Activated T-cell treated with anti-CD3 and anti-CD28 coated beads, Interleukin-2, amount 50 U/mL, for 24 hours (primary cell): Measurements from ENCODE around the gene PALD1.

ENCODE experiments used
- DNase-seq: peaks from one replicate; pipeline ENCODE4 v3.0.0-alpha.2; 2020
- H3K27ac Mint-ChIP-seq: 2 replicates; pipeline ENCODE4 v1.8.0; 2020; ENCODE audit warnings: mild to moderate bottlenecking, mixed read lengths
- H3K27me3 Mint-ChIP-seq: 2 replicates; pipeline ENCODE4 v1.8.0; 2020; ENCODE audit warnings: mixed read lengths
- H3K36me3 Mint-ChIP-seq: 2 replicates; pipeline ENCODE4 v1.8.0; 2020; ENCODE audit warnings: low read depth, mixed read lengths
- H3K4me1 Mint-ChIP-seq: 2 replicates; pipeline ENCODE4 v1.8.0; 2020; ENCODE audit warnings: low read depth, mixed read lengths
- H3K4me3 Mint-ChIP-seq: 2 replicates; pipeline ENCODE4 v1.8.0; 2020; ENCODE audit warnings: mild to moderate bottlenecking, moderate library complexity, mixed read lengths
- H3K9me3 Mint-ChIP-seq: 2 replicates; pipeline ENCODE4 v1.8.0; 2020; ENCODE audit warnings: mixed read lengths

PALD1 gene

DNA sequence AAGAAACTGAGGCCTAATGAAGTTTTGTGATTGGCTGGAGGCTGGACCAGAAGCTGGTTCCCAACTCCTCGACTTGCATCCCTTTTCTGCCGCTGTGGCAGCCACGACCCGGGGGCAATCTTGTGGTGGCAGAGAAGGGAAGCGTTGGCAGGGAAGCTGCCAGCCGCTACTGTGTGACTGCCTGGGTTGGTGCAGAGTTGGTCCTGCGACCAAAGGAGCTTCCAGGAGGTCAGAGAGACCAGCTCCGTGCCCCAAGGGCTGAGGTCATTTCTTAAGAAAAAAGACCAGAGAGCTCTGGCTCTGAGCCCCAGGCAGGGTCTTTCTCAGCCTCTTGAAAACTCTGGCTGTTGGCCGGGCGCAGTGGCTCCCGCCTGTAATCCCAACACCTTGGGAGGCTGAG, 76.8 kb downstream of the PALD1 start:
- Mint-ChIP-seq H3K4me1 (peaks cover 15% of the 10 kb centered on the region), H3K9me3 (no peaks in the 10 kb centered on the region), H3K36me3 (no peaks in the 10 kb centered on the region), H3K27ac (no peak overlapping the region), H3K27me3 (no peaks in the 10 kb centered on the region), H3K4me3 (no peak overlapping the region)
- DNase-seq = no peak

DNA sequence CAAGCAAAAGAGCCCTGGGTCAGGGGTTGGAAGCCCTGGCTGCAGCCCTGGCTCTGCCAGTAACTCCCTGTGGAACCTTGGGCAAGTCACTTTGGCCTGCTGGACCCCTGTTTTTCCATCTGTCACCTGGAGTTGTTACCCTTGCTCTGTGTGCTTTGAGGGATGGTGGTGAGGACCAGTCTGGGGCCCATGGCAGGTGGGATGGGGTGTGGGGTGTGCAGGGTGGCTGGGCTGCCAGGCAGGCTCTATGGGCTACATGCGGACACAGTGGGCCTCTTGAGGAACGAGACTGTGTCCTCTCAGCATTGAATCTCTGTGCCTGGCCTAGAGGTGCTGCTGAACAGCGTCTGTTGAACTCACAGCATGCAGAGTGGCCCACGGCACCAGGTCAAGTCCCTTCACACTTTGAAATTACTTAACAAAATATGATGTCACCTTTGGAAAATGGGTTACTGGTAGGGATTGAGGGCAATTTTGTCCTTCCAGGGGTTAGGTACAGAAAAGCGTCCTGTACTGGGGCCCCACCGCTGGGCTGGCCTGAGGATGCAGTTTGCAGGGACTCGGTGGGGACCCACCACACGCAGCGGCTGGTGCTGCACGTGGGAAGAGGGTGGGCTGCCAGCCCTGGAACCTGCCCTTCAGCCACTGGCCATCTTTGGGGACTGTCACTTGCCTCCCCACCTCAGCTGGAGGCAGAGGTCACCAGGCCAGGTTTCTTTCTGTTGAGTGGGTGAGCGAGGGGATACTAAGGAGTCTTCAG, 78.7 kb downstream of the PALD1 start:
- no peaks in the 10 kb centered on the region for H3K36me3 Mint-ChIP-seq
- no peaks in the 10 kb centered on the region for H3K27me3 Mint-ChIP-seq

DNA sequence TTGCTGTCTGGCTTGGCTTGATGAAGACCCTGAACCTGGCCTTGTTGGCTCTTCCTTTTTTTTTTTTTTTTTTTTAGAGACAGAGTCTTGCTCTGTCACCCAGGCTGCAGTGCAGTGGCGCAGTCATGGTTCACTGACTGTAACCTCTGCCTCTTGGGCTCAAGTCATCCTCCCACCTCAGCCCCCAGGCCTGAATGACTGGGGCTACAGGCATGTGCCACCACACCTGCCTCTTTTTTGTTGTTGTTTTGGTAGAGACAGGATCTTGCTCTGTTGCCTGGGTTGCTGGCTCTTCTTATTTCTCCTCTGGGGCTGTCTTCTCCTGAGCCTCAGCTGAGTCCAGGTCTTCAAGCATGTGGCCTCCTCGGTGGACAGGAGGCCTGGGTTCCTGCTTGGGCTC, 79.3 kb downstream of the PALD1 start:
- H3K4me3 Mint-ChIP-seq = no peak overlapping the region
- no peaks in the 10 kb centered on the region for H3K36me3 Mint-ChIP-seq
- no peaks in the 10 kb centered on the region for H3K27me3 Mint-ChIP-seq

More for the DNA sequence above, 78.7 kb downstream of the PALD1 start:
- DNase-seq = no peak
- Mint-ChIP-seq H3K4me3 (no peak overlapping the region), H3K9me3 (no peaks in the 10 kb centered on the region), H3K27ac (no peak overlapping the region), H3K4me1 (peaks cover 15% of the 10 kb centered on the region)

GRCh38 chr10:70558295-70558694, 79.7 kb downstream of the PALD1 start:
- peaks cover 15% of the 10 kb centered on the region for H3K4me1 Mint-ChIP-seq
- no peak overlapping the region for H3K4me3 Mint-ChIP-seq
- no peak overlapping the region for H3K27ac Mint-ChIP-seq
- no peaks in the 10 kb centered on the region for H3K36me3 Mint-ChIP-seq
- no peak for DNase-seq
- H3K9me3 Mint-ChIP-seq = no peaks in the 10 kb centered on the region
- H3K27me3 Mint-ChIP-seq = no peaks in the 10 kb centered on the region

More for the DNA sequence above, 79.3 kb downstream of the PALD1 start:
- DNase-seq = no peak
- Mint-ChIP-seq H3K27ac (no peak overlapping the region), H3K4me1 (peaks cover 15% of the 10 kb centered on the region), H3K9me3 (no peaks in the 10 kb centered on the region)

GRCh38 chr10:70558871-70559810, 80.6 kb downstream of the PALD1 start:
- Mint-ChIP-seq H3K4me3 (peak overlapping the region; percentile 74), H3K4me1 (peaks cover 15% of the 10 kb centered on the region)

GRCh38 chr10:70559861-70560260, 81.3 kb downstream of the PALD1 start:
- Mint-ChIP-seq H3K27me3 (no peaks in the 10 kb centered on the region), H3K36me3 (no peaks in the 10 kb centered on the region), H3K27ac (no peak overlapping the region), H3K4me3 (no peak overlapping the region), H3K4me1 (peaks cover 15% of the 10 kb centered on the region), H3K9me3 (no peaks in the 10 kb centered on the region)
- no peak for DNase-seq

More at GRCh38 chr10:70558871-70559810, 80.6 kb downstream of the PALD1 start:
- peak; percentile 79 for DNase-seq
- Mint-ChIP-seq H3K27ac (peak overlapping the region; percentile 71), H3K9me3 (no peaks in the 10 kb centered on the region), H3K36me3 (no peaks in the 10 kb centered on the region), H3K27me3 (no peaks in the 10 kb centered on the region)

GRCh38 chr10:70560511-70560941, 82.0 kb downstream of the PALD1 start:
- Mint-ChIP-seq H3K9me3 (no peaks in the 10 kb centered on the region), H3K4me3 (no peak overlapping the region), H3K36me3 (no peaks in the 10 kb centered on the region), H3K27me3 (no peaks in the 10 kb centered on the region), H3K27ac (no peak overlapping the region), H3K4me1 (peaks cover 15% of the 10 kb centered on the region)
- no peak for DNase-seq

GRCh38 chr10:70561070-70561469, 82.5 kb downstream of the PALD1 start:
- peaks cover 15% of the 10 kb centered on the region for H3K4me1 Mint-ChIP-seq
- H3K27me3 Mint-ChIP-seq = no peaks in the 10 kb centered on the region
- no peak overlapping the region for H3K4me3 Mint-ChIP-seq
- H3K36me3 Mint-ChIP-seq = no peaks in the 10 kb centered on the region
- no peak for DNase-seq
- no peaks in the 10 kb centered on the region for H3K9me3 Mint-ChIP-seq
- no peak overlapping the region for H3K27ac Mint-ChIP-seq

DNA sequence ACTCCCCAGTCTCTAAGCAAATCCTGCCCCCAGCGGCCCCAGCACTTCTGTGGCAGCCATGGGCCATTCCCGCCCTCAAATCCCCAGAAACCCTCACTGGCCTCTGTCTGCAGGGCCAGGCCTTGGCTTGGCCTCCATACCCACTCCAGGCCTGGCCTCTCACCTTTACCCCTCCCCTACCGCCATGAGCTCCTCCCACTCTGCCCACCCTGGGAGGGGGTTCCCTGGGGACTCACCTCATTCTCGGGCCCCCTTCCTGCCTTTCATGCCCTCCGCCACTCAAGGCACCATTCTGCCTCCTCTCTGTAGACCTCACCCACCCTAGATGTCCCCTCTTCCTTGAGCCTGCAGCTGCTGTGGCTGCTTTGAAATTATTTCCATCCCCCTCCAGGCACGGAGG, 83.0 kb downstream of the PALD1 start:
- no peak overlapping the region for H3K27ac Mint-ChIP-seq

GRCh38 chr10:70562036-70562755, 83.6 kb downstream of the PALD1 start:
- Mint-ChIP-seq H3K27ac (no peak overlapping the region), H3K4me3 (no peak overlapping the region), H3K27me3 (no peaks in the 10 kb centered on the region), H3K4me1 (peaks cover 15% of the 10 kb centered on the region), H3K36me3 (no peaks in the 10 kb centered on the region), H3K9me3 (no peaks in the 10 kb centered on the region)
- DNase-seq = no peak

More for the DNA sequence above, 83.0 kb downstream of the PALD1 start:
- H3K4me3 Mint-ChIP-seq = no peak overlapping the region
- H3K4me1 Mint-ChIP-seq = peaks cover 15% of the 10 kb centered on the region
- H3K36me3 Mint-ChIP-seq = no peaks in the 10 kb centered on the region
- no peak for DNase-seq
- H3K9me3 Mint-ChIP-seq = no peaks in the 10 kb centered on the region
- no peaks in the 10 kb centered on the region for H3K27me3 Mint-ChIP-seq

- H3K27me3 Mint-ChIP-seq = no peaks in the 10 kb centered on the region
- H3K27ac Mint-ChIP-seq = peak overlapping the region; percentile 2
- H3K4me3 Mint-ChIP-seq = no peak overlapping the region
- H3K4me1 Mint-ChIP-seq = peaks cover 15% of the 10 kb centered on the region
- H3K36me3 Mint-ChIP-seq = no peaks in the 10 kb centered on the region
- H3K9me3 Mint-ChIP-seq = no peaks in the 10 kb centered on the region
- no peak for DNase-seq
These were observed 84.7 kb downstream of the PALD1 start for GRCh38 chr10:70563230-70563629.

GRCh38 chr10:70564113-70564725, 85.7 kb downstream of the PALD1 start:
- no peak for DNase-seq
- H3K36me3 Mint-ChIP-seq = no peaks in the 10 kb centered on the region
- peaks cover 7% of the 10 kb centered on the region for H3K4me1 Mint-ChIP-seq
- no peaks in the 10 kb centered on the region for H3K9me3 Mint-ChIP-seq
- no peak overlapping the region for H3K27ac Mint-ChIP-seq
- H3K4me3 Mint-ChIP-seq = no peak overlapping the region
- H3K27me3 Mint-ChIP-seq = no peaks in the 10 kb centered on the region

- H3K27ac Mint-ChIP-seq = no peak overlapping the region
- H3K4me3 Mint-ChIP-seq = no peak overlapping the region
- DNase-seq = no peak
- no peaks in the 10 kb centered on the region for H3K9me3 Mint-ChIP-seq
- peaks cover 5% of the 10 kb centered on the region for H3K4me1 Mint-ChIP-seq
- H3K36me3 Mint-ChIP-seq = no peaks in the 10 kb centered on the region
- H3K27me3 Mint-ChIP-seq = no peaks in the 10 kb centered on the region
These were observed 86.4 kb downstream of the PALD1 start for GRCh38 chr10:70564901-70565351.
